Cerebellar nuclear complex (tissue), 1 donor: ENCODE measurements around the gene KAT7.
A peak's percentile ranks its signal among the peaks of the same experiment; 100 is the strongest.
"Not testable (repeated sequence)": the region's sequence is repeated elsewhere in the genome, so short reads cannot be mapped to it uniquely, and the experiment has no call there.

Experiments
- DNase-seq, 2 experiments: peaks; one replicate each; lab custom pipeline; 2025; lab: John Stamatoyannopoulos, UW

The KAT7 gene

GRCh38 chr17:49788478-49789242 is at the start of gene KAT7:
KAT7 (plus strand) TSS chr17:49788681; CDS start chr17:49788835, 154 bp downstream.
- peak; percentile 86 to 98 for DNase-seq

GRCh38 chr17:49739641-49740271 is 48.7 kb upstream of the KAT7 start:
- DNase-seq = no peak

DNA sequence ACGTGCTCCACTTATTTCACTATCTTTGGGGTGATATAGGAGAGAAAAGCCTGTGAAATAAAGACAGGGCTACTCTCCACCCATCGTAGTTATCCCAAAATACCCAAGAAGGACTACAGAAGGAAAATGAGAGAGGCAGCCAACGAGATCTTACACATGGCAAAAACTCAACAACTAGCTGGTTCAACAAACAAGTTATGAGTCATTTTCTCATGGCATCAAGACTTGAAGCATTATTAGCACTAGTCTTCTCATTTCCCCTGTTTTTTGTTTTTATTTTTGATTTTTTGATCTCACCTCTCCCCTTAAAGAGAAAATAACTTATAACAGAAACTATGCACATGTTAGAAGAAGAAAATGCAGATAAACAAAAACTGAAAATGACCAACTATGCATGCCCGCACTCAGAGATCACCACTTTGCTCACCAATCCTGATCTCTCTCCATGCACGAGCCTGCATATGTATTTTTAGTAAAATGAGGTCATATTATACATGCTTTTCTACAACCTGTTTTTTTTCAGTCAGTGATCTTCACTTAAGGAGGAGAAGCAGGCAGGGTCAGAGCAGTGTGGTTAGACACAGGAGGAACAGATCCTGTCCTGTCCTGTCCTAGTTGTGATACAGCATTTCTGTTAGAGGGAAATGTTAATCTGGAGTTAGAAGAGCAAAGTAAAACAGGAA is 47.3 kb upstream of the KAT7 start:
- DNase-seq = no peak

GRCh38 chr17:49741692-49742076 is 46.8 kb upstream of the KAT7 start:
- DNase-seq = no peak

GRCh38 chr17:49742166-49742638 is 46.3 kb upstream of the KAT7 start:
- no peak for DNase-seq

- no peak for DNase-seq
Measured at GRCh38 chr17:49745175-49746139, 43.0 kb upstream of the KAT7 start.

DNA sequence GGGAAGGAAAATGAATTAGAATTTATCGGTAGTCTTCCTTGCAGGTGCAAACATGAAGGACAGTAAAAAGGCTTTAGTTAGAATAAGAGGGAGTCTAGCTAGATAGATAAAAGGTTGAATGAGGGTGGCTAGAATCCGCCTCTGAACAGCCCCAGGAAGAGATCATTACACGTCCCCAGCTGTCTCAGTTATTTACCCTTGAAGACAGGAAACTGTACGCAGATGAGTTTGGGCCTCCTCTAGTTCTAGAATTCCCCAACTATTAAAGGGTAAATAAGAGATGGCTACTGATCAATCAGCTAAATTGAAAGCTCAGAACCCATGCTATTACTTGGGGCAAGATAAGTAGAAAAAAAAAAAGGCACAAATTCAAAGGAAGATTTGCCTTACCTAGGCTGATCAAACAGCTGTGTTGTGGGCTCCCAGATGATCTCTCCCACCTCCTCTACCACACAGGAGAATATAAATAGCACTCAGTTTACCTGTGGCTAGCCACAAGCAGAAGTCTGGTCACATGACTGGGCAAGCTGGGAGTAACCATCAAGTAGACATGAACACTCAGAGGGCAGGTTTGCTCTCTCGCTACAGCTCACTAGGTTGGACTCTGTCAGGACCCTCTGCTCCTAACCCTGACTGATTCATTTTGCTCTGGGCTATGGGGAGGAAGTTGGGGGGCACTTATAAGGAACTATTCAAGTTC is 41.5 kb upstream of the KAT7 start:
- no peak for DNase-seq

- no peak for DNase-seq
Measured at GRCh38 chr17:49747632-49748031, 40.8 kb upstream of the KAT7 start.

- DNase-seq = no peak
Measured at GRCh38 chr17:49748223-49748622, 40.3 kb upstream of the KAT7 start.

DNA sequence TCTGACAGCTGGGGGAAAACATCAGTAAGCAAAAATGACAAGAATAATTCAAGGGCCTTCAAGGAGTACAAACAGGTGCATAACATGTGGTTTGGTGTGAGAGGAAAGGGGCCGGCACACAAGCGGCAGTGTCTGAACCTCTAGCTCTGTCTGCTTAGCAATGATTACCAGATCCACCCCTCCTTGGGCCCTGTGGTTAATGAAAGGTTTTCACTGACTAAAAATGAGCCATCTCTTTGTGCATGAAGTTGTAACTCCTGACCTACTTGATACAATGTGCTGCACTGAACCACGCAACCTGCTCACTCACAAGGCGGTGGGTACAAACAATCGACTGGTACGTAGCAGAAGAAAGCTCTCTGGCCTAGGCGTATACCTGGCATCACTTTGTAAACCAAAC is 39.7 kb upstream of the KAT7 start:
- DNase-seq = no peak

GRCh38 chr17:49749730-49750129 is 38.8 kb upstream of the KAT7 start:
- DNase-seq = no peak

GRCh38 chr17:49752508-49752907 is 36.0 kb upstream of the KAT7 start:
- no peak for DNase-seq

DNA sequence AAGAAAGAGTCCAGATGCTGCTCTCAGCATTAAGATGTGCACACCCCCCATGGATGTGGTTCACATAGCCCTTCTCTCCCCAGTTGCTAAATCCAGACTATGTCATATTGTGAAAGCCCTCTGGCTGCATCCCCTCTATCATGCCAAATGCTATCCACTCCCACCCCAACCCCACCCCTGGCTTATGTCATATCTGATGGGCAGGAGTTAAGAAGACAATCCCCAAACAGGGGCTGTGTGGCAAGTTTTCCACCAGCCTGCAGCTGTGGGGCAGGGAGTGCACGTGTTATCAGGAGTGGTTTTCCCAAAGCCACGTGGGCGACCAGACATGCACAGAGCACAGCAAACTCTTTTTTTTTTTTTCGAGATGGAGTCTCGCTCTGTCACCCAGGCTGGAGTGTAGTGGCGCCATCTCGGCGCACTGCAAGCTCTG is 34.5 kb upstream of the KAT7 start:
- no peak for DNase-seq

DNA sequence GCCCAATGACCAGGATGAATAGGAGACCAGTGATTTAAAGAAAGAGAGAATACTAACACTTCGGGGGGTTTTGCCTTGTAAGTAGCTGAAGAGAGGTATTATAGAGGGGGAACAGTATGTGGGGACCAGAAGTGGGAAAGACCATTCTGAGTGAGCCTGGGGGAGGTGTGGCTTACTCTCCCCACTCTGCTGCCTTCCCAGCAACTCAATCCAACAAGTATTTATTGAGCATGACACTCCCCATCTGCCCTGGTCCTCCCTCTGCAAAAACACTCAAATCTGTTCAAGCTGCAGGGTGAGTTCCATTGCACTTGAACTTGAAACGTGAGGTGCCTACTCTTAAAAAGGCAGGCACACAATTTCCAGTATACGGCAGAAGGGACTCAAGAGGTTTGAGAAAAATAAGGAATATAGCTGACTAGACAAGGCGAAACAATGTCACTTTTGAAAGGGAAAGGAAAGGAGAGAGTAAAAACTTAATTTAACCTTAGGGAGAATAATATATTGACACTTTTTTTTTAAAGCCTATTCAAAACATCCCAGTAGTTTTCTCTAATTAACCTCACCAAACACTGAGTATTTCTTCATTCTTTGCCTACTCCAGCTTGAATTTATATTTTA is 32.7 kb upstream of the KAT7 start:
- DNase-seq = no peak

DNA sequence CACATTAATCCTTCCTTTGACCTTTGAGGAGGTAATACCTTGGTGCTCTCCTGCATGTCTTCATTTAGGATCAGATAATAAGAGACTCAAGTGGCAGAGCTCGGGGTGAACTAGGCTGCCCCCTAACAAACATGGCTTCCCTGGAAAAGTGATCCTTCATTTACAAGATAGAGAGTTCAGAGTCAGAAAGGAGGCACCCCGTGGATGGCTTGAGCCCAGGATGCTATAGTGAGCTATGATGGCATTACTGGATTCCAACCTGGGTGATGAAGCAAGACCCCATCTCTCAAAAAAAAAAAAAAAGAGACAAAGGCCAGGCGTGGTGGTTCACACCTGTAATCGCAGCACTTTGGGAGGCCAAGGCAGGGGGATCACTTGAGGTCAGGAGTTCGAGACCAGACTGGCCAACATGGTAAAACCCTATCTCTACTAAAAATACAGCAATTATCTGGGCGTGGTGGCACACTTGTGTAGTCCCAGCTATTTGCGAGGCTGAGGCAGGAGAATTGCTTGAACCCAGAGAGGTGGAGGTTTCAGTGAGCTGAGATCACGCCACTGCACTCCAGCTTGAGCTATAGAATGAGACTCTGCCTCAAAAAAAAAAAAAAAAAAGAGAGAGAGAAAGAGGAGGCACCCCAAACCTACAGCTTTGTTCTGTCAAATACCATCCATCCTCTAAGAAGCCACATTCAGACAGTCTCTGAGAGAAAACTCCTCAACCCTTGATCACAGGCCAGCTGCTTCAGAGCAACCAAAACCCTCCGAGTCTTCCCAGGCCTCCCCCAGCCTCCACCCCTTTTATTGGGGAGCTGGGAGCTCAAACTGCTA is 31.9 kb upstream of the KAT7 start:
- no peak for DNase-seq

DNA sequence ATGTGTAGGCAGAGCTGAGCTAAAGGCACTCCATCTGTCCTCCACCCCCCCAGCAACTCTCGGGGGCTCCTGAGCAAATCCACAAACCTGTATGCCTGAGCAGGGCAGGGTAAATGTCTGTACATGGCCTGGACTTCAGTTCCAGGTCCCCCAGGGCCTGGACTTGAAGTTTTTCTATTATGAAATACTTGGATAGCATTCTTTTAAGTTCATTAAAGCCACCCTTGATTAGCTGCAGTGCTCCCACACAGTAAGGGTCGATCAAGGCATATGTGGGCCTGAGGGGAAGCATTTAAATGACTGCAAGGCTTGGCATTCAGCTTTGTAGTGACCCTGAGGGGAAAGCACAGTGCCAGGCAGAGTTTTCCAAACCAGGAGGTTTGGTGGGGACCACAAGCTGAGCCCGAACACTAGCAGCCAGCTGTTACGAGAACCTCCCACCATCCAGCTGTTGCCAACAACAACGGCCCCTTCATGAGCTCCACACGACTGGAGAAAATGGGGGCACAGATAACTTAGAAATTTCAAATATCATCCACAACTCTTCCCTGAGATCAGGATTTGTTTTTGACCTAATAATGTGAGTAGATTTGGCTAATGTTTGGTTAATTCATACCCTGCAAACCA is 31.2 kb upstream of the KAT7 start:
- no peak for DNase-seq

- DNase-seq = not testable (repeated sequence)
Measured at GRCh38 chr17:49758464-49759010, 29.9 kb upstream of the KAT7 start.

GRCh38 chr17:49759203-49759602 is 29.3 kb upstream of the KAT7 start:
- DNase-seq = no peak

- no peak for DNase-seq
Measured at GRCh38 chr17:49760296-49760695, 28.2 kb upstream of the KAT7 start.
